NCI-H187 treated with DMSO at 0.1 percent for 48 hours (cell line): ENCODE results near the gene SCAPER.

Source experiments
- DNase-seq: peaks from one replicate; lab custom pipeline; 2025; lab: John Stamatoyannopoulos, UW

The SCAPER gene

GRCh38 chr15:76339305-76340197, 565.6 kb downstream of the SCAPER start:
- no peak for DNase-seq

- no peak for DNase-seq
Observed at GRCh38 chr15:76338486-76339304, 566.4 kb downstream of the SCAPER start.

GRCh38 chr15:76337696-76338485, 567.2 kb downstream of the SCAPER start:
- DNase-seq: no peak

GRCh38 chr15:76337059-76337695, 568.0 kb downstream of the SCAPER start:
- DNase-seq: no peak

- DNase-seq: no peak
Observed at GRCh38 chr15:76336254-76337058, 568.7 kb downstream of the SCAPER start, which contains the start of gene ISL2. ISL2 (plus strand) TSS chr15:76336773; CDS start chr15:76336884, 111 bp downstream.

- no peak for DNase-seq
Observed at GRCh38 chr15:76335307-76336253, 569.6 kb downstream of the SCAPER start.

GRCh38 chr15:76334438-76335306, 570.5 kb downstream of the SCAPER start:
- no peak for DNase-seq

GRCh38 chr15:76333720-76334437, 571.3 kb downstream of the SCAPER start:
- no peak for DNase-seq

- no peak for DNase-seq
Observed at GRCh38 chr15:76333309-76333708, 571.8 kb downstream of the SCAPER start.

GRCh38 chr15:76332796-76333195, 572.3 kb downstream of the SCAPER start:
- no peak for DNase-seq

- no peak for DNase-seq
Observed at GRCh38 chr15:76330080-76330680, 575.0 kb downstream of the SCAPER start.

- DNase-seq: no peak
Observed at GRCh38 chr15:76328958-76329357, 576.2 kb downstream of the SCAPER start.

GRCh38 chr15:76328106-76328696, 576.9 kb downstream of the SCAPER start:
- no peak for DNase-seq

GRCh38 chr15:76327191-76328105, 577.7 kb downstream of the SCAPER start:
- no peak for DNase-seq

- no peak for DNase-seq
Observed at GRCh38 chr15:76325704-76326103, 579.4 kb downstream of the SCAPER start.

GRCh38 chr15:76324066-76324465, 581.1 kb downstream of the SCAPER start:
- no peak for DNase-seq
